WI38 (cell line): ENCODE data around the gene LRRC31.

Experiments
- H3K4me3 ChIP-seq: 2 replicates; pipeline ENCODE4 v1.5.1; 2011; ENCODE audit warnings: low read depth, mild to moderate bottlenecking, control low read depth, low read length
- CTCF ChIP-seq: IDR thresholded peaks from 2 replicates; pipeline ENCODE4 v1.5.1; 2012; ENCODE audit warnings: low read depth, mild to moderate bottlenecking, control low read depth, low read length

LRRC31 gene

GRCh38 chr3:169804681-169805080 lies 65.1 kb downstream of the LRRC31 start:
- no peak overlapping the region for H3K4me3 ChIP-seq
- no peak for TF ChIP-seq CTCF

- H3K4me3 ChIP-seq = no peak overlapping the region
- no peak for TF ChIP-seq CTCF
These were observed 77.4 kb downstream of the LRRC31 start for GRCh38 chr3:169792359-169792758.

- H3K4me3 ChIP-seq = no peak overlapping the region
- no peak for TF ChIP-seq CTCF
These were observed 78.9 kb downstream of the LRRC31 start for GRCh38 chr3:169790687-169791429.

GRCh38 chr3:169790219-169790618 lies 79.5 kb downstream of the LRRC31 start:
- H3K4me3 ChIP-seq = no peak overlapping the region
- TF ChIP-seq CTCF = no peak
